HG03045 (cell line): Measurements from ENCODE around the gene ULK1.
"Not testable (repeated sequence)": the region's sequence is repeated elsewhere in the genome, so short reads cannot be mapped to it uniquely, and the experiment has no call there.

ENCODE experiments used
- ATAC-seq: cut with Tn5 transposase; IDR thresholded peaks from one replicate; pipeline ENCODE4 v1.9.1; 2021; ENCODE audit warnings: mild to moderate bottlenecking, moderate library complexity; ENCODE audit not compliant: unreplicated experiment

ULK1 gene

GRCh38 chr12:131941116-131941986, 46.9 kb downstream of the ULK1 start:
- ATAC-seq, result no peak

GRCh38 chr12:131941987-131942341, 47.5 kb downstream of the ULK1 start:
- ATAC-seq, result no peak

DNA sequence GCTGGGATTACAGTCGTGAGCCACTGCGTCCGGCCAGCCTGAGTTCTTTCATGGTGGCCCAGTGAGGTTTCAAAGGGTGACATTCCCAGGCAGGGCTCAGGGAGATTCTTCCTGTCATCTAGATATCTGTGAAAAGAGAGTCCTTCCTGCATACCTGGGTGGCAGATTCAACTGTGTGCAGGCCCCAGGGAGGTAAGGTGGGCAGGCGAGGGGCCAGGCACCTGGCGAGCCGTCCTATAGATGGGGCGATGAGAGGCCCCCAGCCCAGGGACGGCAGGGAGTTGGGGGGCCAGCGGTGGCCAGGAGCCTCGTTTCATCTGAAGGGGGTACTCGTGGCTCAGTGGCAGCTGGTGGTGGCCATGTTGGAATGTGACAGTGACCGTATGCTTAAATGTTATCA, 48.2 kb downstream of the ULK1 start:
- no peak for ATAC-seq

- no peak for ATAC-seq
Measured at GRCh38 chr12:131943389-131943788, 49.0 kb downstream of the ULK1 start.

- no peak for ATAC-seq
Measured at GRCh38 chr12:131943876-131944275, 49.5 kb downstream of the ULK1 start.

- no peak for ATAC-seq
Measured at GRCh38 chr12:131944601-131945251, 50.3 kb downstream of the ULK1 start.

- ATAC-seq, result no peak
Measured at GRCh38 chr12:131946757-131947156, 52.3 kb downstream of the ULK1 start.

GRCh38 chr12:131947482-131948027, 53.1 kb downstream of the ULK1 start:
- no peak for ATAC-seq

GRCh38 chr12:131948166-131948712, 53.8 kb downstream of the ULK1 start:
- ATAC-seq, result no peak

DNA sequence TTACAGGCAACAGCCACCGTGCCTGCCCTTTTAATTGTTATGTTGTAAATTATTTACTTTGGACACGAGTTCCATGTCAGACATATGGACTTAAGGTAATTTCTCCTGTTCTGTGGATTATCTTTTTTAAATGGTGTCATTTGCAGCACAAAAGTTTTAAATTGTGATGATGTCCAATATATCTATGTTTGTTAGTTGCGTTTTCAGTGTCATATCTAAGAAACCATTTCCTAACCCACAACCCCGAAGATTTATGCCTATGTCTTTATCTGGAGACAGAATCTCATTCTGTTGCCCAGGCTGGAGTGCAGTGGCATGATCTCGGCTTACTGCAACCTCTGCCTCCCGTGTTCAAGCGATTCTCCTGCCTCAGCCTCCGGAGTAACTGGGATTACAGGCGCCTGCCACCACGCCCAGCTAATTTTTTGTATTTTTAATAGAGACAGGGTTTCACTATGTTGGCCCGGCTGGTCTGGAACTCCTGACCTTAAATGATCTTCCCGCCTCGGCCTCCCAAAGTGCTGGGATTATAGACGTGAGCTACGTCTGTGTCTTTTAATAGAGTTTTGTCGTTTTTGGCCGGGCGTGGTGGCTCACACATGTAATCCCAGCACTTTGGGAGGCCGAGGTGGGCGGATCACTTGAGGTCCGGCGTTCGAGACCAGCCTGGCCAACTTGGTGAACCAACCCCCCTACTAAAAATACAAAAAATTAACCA, 54.5 kb downstream of the ULK1 start:
- ATAC-seq, result not testable (repeated sequence)

- ATAC-seq, result peak; percentile 89
Measured at GRCh38 chr12:131949431-131950181, 55.2 kb downstream of the ULK1 start, which contains the start of gene EP400. Gene EP400 (plus strand): TSS chr12:131949942. CDS start chr12:131960620, 10,678 bp downstream.

DNA sequence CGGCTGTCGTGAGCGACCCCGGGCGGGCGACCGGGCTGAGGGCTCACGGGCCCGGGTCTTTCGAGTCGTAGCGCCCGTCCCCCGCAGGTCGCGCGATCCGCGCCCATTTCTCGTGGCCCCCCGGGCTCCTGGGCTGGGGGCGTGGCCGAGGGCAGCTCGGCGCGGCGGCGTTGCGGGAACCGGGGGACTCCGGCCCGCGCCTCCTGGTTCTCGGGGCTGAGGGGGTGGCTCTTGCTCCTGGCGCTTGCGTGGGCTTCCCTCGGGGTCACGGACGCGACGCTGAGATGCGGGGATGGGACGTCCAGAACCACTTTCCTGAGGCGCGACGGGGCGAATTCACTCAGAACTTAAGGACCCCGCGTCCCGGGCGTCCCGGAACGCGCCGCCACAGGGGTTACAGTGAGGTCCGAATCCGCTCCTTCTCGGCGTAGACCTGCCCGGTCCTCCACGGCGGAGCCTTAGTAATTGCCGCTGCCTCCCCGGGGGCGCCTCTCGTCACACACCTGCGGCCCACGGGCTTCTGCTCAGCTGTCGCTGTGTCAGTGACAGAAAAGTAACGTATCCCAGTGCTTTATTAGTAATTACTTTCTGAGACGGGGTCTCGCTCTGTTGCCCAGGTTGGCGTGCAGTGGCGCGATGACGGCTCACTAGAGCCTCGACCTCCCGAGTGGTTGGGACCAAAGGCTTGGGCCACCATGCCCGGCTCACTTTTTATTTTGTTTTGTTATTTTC, 55.9 kb downstream of the ULK1 start:
- ATAC-seq, result peak; percentile 39

DNA sequence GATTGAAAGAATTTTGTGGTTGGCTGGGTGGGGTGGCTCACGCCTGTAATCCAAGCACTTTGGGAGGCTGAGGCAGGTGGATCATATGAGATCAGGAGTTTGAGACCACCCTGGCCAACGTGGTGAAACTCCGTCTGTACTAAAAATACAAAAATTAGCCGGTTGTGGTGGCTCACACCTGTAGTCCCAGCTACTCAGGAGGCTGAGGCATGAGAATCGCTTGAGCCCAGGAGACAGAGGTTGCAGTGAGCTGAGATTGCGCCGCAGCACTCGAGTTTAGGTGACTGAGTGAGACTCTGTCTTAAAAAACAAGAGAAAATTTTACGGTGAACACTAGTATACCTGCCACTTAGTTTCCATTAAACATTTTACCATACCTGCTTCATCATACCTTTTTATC, 59.4 kb downstream of the ULK1 start:
- not testable (repeated sequence) for ATAC-seq

GRCh38 chr12:131954460-131954859, 60.0 kb downstream of the ULK1 start:
- ATAC-seq, result not testable (repeated sequence)

DNA sequence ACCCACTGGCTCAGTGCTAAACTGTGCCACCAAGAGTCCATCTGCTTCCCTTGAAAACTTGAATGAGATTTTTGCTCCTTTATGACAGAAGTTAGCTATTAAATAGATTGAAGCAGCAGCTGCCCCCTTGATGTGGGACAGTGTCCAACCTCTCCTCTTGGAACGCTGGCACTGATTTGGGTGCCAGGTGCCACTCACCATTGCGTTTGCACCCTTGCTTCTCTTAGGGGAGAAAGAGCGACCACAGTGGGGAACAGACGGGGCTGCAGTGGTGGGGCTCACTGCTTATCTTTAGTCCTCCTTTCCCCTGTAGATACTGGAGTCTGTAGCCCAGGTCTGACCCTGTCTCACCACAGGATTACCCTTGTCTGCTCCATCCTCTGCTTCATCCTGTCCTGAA, 64.7 kb downstream of the ULK1 start:
- no peak for ATAC-seq

GRCh38 chr12:131959641-131960589, 65.5 kb downstream of the ULK1 start:
- ATAC-seq, result no peak

DNA sequence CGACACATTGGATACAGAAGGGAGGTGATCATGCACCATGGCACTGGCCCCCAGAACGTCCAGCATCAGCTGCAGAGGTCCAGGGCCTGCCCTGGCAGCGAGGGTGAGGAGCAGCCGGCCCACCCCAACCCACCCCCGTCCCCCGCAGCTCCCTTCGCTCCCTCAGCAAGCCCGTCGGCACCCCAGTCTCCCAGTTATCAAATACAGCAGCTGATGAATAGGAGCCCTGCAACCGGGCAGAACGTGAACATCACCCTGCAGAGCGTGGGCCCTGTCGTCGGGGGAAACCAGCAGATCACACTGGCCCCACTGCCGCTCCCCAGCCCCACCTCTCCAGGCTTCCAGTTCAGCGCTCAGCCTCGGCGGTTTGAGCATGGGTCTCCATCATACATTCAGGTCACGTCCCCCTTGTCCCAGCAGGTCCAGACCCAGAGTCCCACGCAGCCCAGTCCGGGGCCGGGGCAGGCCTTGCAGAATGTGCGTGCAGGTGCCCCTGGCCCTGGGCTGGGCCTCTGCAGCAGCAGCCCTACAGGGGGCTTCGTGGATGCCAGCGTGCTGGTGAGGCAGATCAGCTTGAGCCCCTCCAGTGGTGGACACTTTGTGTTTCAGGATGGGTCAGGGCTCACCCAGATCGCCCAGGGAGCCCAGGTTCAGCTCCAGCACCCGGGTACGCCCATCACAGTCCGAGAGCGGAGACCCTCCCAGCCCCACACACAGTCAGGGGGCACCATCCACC, 66.3 kb downstream of the ULK1 start:
- ATAC-seq, result not testable (repeated sequence)

DNA sequence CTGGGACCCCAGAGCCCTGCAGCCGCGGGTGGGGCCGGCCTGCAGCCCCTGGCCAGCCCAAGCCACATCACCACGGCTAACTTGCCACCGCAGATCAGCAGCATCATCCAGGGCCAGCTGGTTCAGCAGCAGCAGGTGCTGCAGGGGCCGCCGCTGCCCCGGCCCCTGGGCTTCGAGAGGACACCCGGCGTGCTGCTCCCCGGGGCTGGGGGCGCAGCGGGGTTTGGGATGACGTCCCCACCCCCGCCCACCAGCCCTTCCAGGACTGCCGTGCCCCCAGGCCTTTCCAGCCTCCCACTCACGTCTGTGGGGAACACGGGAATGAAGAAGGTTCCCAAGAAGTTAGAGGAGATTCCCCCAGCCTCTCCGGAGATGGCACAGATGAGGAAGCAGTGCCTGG, 66.9 kb downstream of the ULK1 start:
- ATAC-seq, result not testable (repeated sequence)
